ENCODE results near the gene PCBP3. TPM values are rescaled to one million over a fixed set of nuclear protein-coding genes. Genes with fewer than 3 reads are reported as not detected.

The PCBP3 gene
- total RNA-seq, 1 experiment from 2014 or later: 10.9 TPM

GRCh38 chr21:45848805-45849204, 205.3 kb downstream of the PCBP3 start:
- H4K8ac ChIP-seq (replicated peaks; ENCODE audit: insufficient read length, low read depth, low read length): no peak overlapping the region
- no peak overlapping the region for H3T11ph ChIP-seq (ENCODE audit: low read length)
- no peaks in the 10 kb centered on the region for H3K9me3 ChIP-seq (ENCODE audit: control insufficient read depth, low read depth, low read length)
- H3K79me2 ChIP-seq (ENCODE audit: insufficient read depth, low read length): no peaks in the 10 kb centered on the region
- Mint-ChIP-seq H3K4me3 (no peak overlapping the region), H3K36me3 (ENCODE audit: insufficient read depth in 1 of 3, low read depth in 3 of 3) (no peaks in the 10 kb centered on the region), H3K9me3 (no peaks in the 10 kb centered on the region), H3K27ac (no peak overlapping the region), H3K4me1 (peaks cover 5 to 6% of the 10 kb centered on the region in 2 experiments; a peak in 3 of 4 replicates), H3K27me3 (ENCODE audit: low read depth) (no peaks in the 10 kb centered on the region)
- H3K23ac ChIP-seq (ENCODE audit: insufficient read length, low read depth, low read length): no peak overlapping the region
- H3K4ac ChIP-seq (ENCODE audit: low read depth, low read length): no peak overlapping the region
- no peak overlapping the region for H3K27ac ChIP-seq (ENCODE audit: insufficient read length, low read depth, low read length)
- H3K56ac ChIP-seq (ENCODE audit: insufficient read length, low read depth, low read length): no peak overlapping the region
- H4K91ac ChIP-seq (ENCODE audit: insufficient read length, low read depth, low read length): no peak overlapping the region
- H3K27me3 ChIP-seq (ENCODE audit: insufficient read depth, low read length): no peaks in the 10 kb centered on the region
- no peak for DNase-seq
- no peak overlapping the region for H2AK5ac ChIP-seq (ENCODE audit: insufficient read length, low read length)
- H2BK5ac ChIP-seq (ENCODE audit: insufficient read length, low read length): no peak overlapping the region
- no peak overlapping the region for H4K5ac ChIP-seq (ENCODE audit: insufficient read length, low read depth, low read length)
- no peaks in the 10 kb centered on the region for H4K20me1 ChIP-seq (ENCODE audit: control insufficient read depth, insufficient read depth, insufficient read length)
- TF ChIP-seq CTCF (conservative IDR thresholded peaks at IDR 0.05): no peak
- no peak overlapping the region for H3K9ac ChIP-seq (ENCODE audit: extremely low read depth, insufficient read length, low read length)
- no peak overlapping the region for H3K4me2 ChIP-seq (ENCODE audit: insufficient read depth, insufficient read length, low read length)
- no peak overlapping the region for H2AFZ ChIP-seq (ENCODE audit: low read length)
- H2BK12ac ChIP-seq (ENCODE audit: insufficient read length, low read depth, low read length): no peak overlapping the region
- no CpG with 5 or more reads among the region's 2 CpGs for WGBS (ENCODE audit: extremely low coverage, insufficient read length, low lambda C conversion rate)
- no peaks in the 10 kb centered on the region for H3K79me1 ChIP-seq (ENCODE audit: insufficient read depth, low read depth, low read length, poor library complexity, severe bottlenecking)
- H2BK20ac ChIP-seq (ENCODE audit: low read depth, low read length, poor library complexity, severe bottlenecking): no peak overlapping the region
- H3K14ac ChIP-seq (ENCODE audit: insufficient read depth, low read length): no peak overlapping the region
- H2BK120ac ChIP-seq (ENCODE audit: low read depth, low read length, poor library complexity, severe bottlenecking): no peak overlapping the region
- no peak overlapping the region for H2BK15ac ChIP-seq (ENCODE audit: low read depth, low read length)
- H3K23me2 ChIP-seq (ENCODE audit: insufficient read length, low read depth, low read length, poor library complexity, severe bottlenecking): no peaks in the 10 kb centered on the region
- H3K18ac ChIP-seq (ENCODE audit: insufficient read length, low read depth, low read length): no peak overlapping the region
- H3K4me1 ChIP-seq (ENCODE audit: insufficient read depth, low read length): peaks cover 5% of the 10 kb centered on the region; the same call in 1 of the 2 replicates
